Measurements from ENCODE around the gene HCAR3. TPM values are rescaled to one million over a fixed set of nuclear protein-coding genes. Genes with fewer than 3 reads are reported as not detected.
"Not testable (repeated sequence)": the region's sequence is repeated elsewhere in the genome, so short reads cannot be mapped to it uniquely, and the experiment has no call there.

HCAR3 gene
- polyA plus RNA-seq, 1 of the 3 experiments (the other 2 are of a cell fraction), result not detected

- Histone ChIP-seq H3K27me3 (ENCODE audit: insufficient read depth) (no peaks in the 10 kb centered on the region), H3F3A (replicated peaks; ENCODE audit: insufficient read depth) (no peaks in the 10 kb centered on the region), H3K4me3 (ENCODE audit: low read depth in 2 of 2, low read length in 1 of 2) (no peak overlapping the region), H3K9ac (no peak overlapping the region), H2AFZ (ENCODE audit: low read depth) (no peak overlapping the region), H3K27ac (ENCODE audit: low read depth in 2 of 2, low read length in 1 of 2) (no peak overlapping the region), H3K9me2 (no peaks in the 10 kb centered on the region), H3K9me3 (no peaks in the 10 kb centered on the region), H3K36me3 (replicated peaks in 1 of 2; ENCODE audit: control insufficient read depth in 1 of 2, insufficient read depth in 2 of 2, low read length in 1 of 2) (no peaks in the 10 kb centered on the region), H3K4me2 (no peak overlapping the region), H3K4me1 (ENCODE audit: control insufficient read depth in 1 of 2, insufficient read depth in 2 of 2, low read depth in 1 of 2, low read length in 1 of 2) (0 out of 4 replicates have a peak, but pooled peaks cover 0 to 7% of the 10 kb centered on the region in 2 experiments), H3K79me2 (ENCODE audit: insufficient read depth) (no peaks in the 10 kb centered on the region), H4K20me1 (ENCODE audit: insufficient read depth) (no peaks in the 10 kb centered on the region)
- TF ChIP-seq GATA2 (CRISPR knock-in tag; IDR thresholded peaks at IDR 0.05) (no peak), RCOR1 (IDR thresholded peaks at IDR 0.05; ENCODE audit: low read length) (no peak), USF1 (IDR thresholded peaks at IDR 0.05; ENCODE audit: borderline replicate concordance, low read depth) (no peak), EZH2phosphoT487 (IDR thresholded peaks at IDR 0.05; ENCODE audit: borderline replicate concordance, low read depth) (no peak), ELF1 (IDR thresholded peaks at IDR 0.05) (no peak)
- ChIA-PET POLR2A (no interaction called here), CTCF (interaction anchor here (0.7 to 1.1 kb wide), 2 partner anchors 45 to 1520 kb away, joined by 3 to 4 read pairs; no protein-coding TSS in a partner anchor)
- no peak for DNase-seq
- 82% methylated on average over 5 of the region's 5 CpGs for WGBS (ENCODE audit: low lambda C conversion rate)
Observed at GRCh38 chr12:122684297-122684813, 32.3 kb downstream of the HCAR3 start.

- Histone ChIP-seq H3K4me2 (no peak overlapping the region), H3K4me1 (ENCODE audit: control insufficient read depth in 1 of 2, insufficient read depth in 2 of 2, low read depth in 1 of 2, low read length in 1 of 2) (0 out of 4 replicates have a peak, but pooled peaks cover 0 to 12% of the 10 kb centered on the region in 2 experiments), H3K27ac (ENCODE audit: low read depth in 2 of 2, low read length in 1 of 2) (no peak overlapping the region), H3K9ac (no peak overlapping the region), H3F3A (replicated peaks; ENCODE audit: insufficient read depth) (peaks cover 6% of the 10 kb centered on the region), H3K79me2 (ENCODE audit: insufficient read depth) (no peaks in the 10 kb centered on the region), H3K36me3 (replicated peaks in 1 of 2; ENCODE audit: control insufficient read depth in 1 of 2, insufficient read depth in 2 of 2, low read length in 1 of 2) (no peaks in the 10 kb centered on the region), H3K27me3 (ENCODE audit: insufficient read depth) (no peaks in the 10 kb centered on the region), H2AFZ (ENCODE audit: low read depth) (no peak overlapping the region), H3K9me3 (no peaks in the 10 kb centered on the region), H3K4me3 (ENCODE audit: low read depth in 2 of 2, low read length in 1 of 2) (no peak overlapping the region), H4K20me1 (ENCODE audit: insufficient read depth) (no peaks in the 10 kb centered on the region), H3K9me2 (no peaks in the 10 kb centered on the region)
- no peak for TF ChIP-seq NFIC (IDR thresholded peaks at IDR 0.05; ENCODE audit: borderline replicate concordance)
- ChIA-PET POLR2A (no interaction called here), CTCF (no interaction called here)
- DNase-seq, result no peak
- 84% methylated on average over 4 of the region's 4 CpGs for WGBS (ENCODE audit: low lambda C conversion rate)
Observed at GRCh38 chr12:122681814-122682213, 34.8 kb downstream of the HCAR3 start.

- H2AFZ ChIP-seq (ENCODE audit: low read depth); H3K36me3 ChIP-seq (replicated peaks in 1 of 2; ENCODE audit: control insufficient read depth in 1 of 2, insufficient read depth in 2 of 2, low read length in 1 of 2); DNase-seq; H3K27ac ChIP-seq (ENCODE audit: low read depth in 2 of 2, low read length in 1 of 2); H3K9ac ChIP-seq; H3K4me3 ChIP-seq (ENCODE audit: low read depth in 2 of 2, low read length in 1 of 2); POLR2A ChIA-PET; H3K4me2 ChIP-seq; H3K9me2 ChIP-seq; H4K20me1 ChIP-seq (ENCODE audit: insufficient read depth); H3K79me2 ChIP-seq (ENCODE audit: insufficient read depth); H3K27me3 ChIP-seq (ENCODE audit: insufficient read depth); H3F3A ChIP-seq (replicated peaks; ENCODE audit: insufficient read depth); H3K9me3 ChIP-seq: not testable (repeated sequence)
- 80% methylated on average over 6 of the region's 6 CpGs for WGBS (ENCODE audit: low lambda C conversion rate)
- CTCF ChIA-PET, result interaction anchor here (0.8 kb wide), 1 partner anchor 24 kb away, joined by 3 read pairs; no protein-coding TSS in a partner anchor
- H3K4me1 ChIP-seq (ENCODE audit: control insufficient read depth in 1 of 2, insufficient read depth in 2 of 2, low read depth in 1 of 2, low read length in 1 of 2), result 0 out of 4 replicates have a peak, but pooled peaks cover 0 to 12% of the 10 kb centered on the region in 2 experiments
Observed at GRCh38 chr12:122680989-122681388, 35.6 kb downstream of the HCAR3 start.

DNA sequence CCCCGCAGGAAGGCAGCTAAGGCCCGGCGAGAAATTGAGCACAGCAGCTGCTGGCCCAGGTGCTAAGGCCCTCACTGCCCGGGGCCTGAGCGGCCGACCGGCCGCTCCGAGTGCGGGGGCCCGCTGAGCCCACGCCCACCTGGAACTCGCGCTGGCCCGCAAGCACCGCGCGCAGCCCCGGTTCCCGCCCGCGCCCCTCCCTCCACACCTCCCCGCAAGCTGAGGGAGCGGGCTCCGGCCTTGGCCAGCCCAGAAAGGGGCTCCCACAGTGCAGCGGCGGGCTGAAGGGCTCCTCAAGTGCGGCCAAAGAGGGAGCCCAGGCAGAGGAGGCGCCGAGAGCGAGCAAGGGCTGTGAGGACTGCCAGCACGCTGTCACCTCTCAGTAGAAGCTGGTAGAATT lies 39.8 kb downstream of the HCAR3 start:
- H3K9ac ChIP-seq; H3K27me3 ChIP-seq (ENCODE audit: insufficient read depth); H3K36me3 ChIP-seq (replicated peaks in 1 of 2; ENCODE audit: control insufficient read depth in 1 of 2, insufficient read depth in 2 of 2, low read length in 1 of 2); DNase-seq; H3F3A ChIP-seq (replicated peaks; ENCODE audit: insufficient read depth); H3K4me2 ChIP-seq; H3K79me2 ChIP-seq (ENCODE audit: insufficient read depth); H3K9me2 ChIP-seq; H3K27ac ChIP-seq (ENCODE audit: low read depth in 2 of 2, low read length in 1 of 2); H3K9me3 ChIP-seq; POLR2A ChIA-PET; H2AFZ ChIP-seq (ENCODE audit: low read depth); H4K20me1 ChIP-seq (ENCODE audit: insufficient read depth); H3K4me3 ChIP-seq (ENCODE audit: low read depth in 2 of 2, low read length in 1 of 2): not testable (repeated sequence)
- CTCF ChIA-PET, result interaction anchor here (0.6 kb wide), 1 partner anchor 620 kb away, joined by 3 read pairs; no protein-coding TSS in a partner anchor
- 100% methylated on average over 5 of the region's 32 CpGs for WGBS (ENCODE audit: low lambda C conversion rate)
- H3K4me1 ChIP-seq (ENCODE audit: control insufficient read depth in 1 of 2, insufficient read depth in 2 of 2, low read depth in 1 of 2, low read length in 1 of 2), result 0 out of 4 replicates have a peak, but pooled peaks cover 0 to 12% of the 10 kb centered on the region in 2 experiments

DNA sequence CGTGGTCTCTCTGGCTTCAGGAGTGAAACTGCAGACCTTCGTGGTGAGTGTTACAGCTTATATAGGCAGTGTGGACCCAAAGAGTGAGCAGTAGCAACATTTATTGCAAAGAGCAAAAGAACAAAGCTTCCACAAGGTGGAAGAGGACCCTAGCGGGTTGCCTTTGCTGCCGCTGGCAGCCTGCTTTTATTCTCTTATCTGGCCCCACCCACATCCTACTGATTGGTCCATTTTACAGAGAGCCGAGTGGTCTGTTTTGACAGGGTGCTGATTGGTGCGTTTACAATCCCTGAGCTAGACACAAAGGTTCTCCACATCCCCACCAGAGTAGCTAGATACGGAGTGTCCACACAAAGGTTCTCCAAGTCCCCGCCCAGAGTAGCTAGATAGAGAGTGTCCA lies 40.6 kb downstream of the HCAR3 start:
- H2AFZ ChIP-seq (ENCODE audit: low read depth); H3K9me2 ChIP-seq; H3K4me2 ChIP-seq; H3F3A ChIP-seq (replicated peaks; ENCODE audit: insufficient read depth); H4K20me1 ChIP-seq (ENCODE audit: insufficient read depth); H3K27me3 ChIP-seq (ENCODE audit: insufficient read depth); H3K9me3 ChIP-seq; H3K36me3 ChIP-seq (replicated peaks in 1 of 2; ENCODE audit: control insufficient read depth in 1 of 2, insufficient read depth in 2 of 2, low read length in 1 of 2); H3K79me2 ChIP-seq (ENCODE audit: insufficient read depth); CTCF ChIA-PET; DNase-seq; POLR2A ChIA-PET; H3K27ac ChIP-seq (ENCODE audit: low read depth in 2 of 2, low read length in 1 of 2); H3K9ac ChIP-seq; H3K4me3 ChIP-seq (ENCODE audit: low read depth in 2 of 2, low read length in 1 of 2): not testable (repeated sequence)
- 0 out of 4 replicates have a peak, but pooled peaks cover 0 to 12% of the 10 kb centered on the region in 2 experiments for H3K4me1 ChIP-seq (ENCODE audit: control insufficient read depth in 1 of 2, insufficient read depth in 2 of 2, low read depth in 1 of 2, low read length in 1 of 2)
- WGBS (ENCODE audit: low lambda C conversion rate), result 87% methylated on average over 8 of the region's 8 CpGs
